GM23248 (cell line): ENCODE data around the gene COL17A1. TPM values are rescaled to one million over a fixed set of nuclear protein-coding genes. Genes with fewer than 3 reads are reported as not detected.

Experiments used
- DNase-seq: peaks from one replicate; pipeline ENCODE4 v3.0.0-alpha.2; 2015
- H2AFZ ChIP-seq: fragments of 200-600 bp; sonication (generic); 2 replicates; pipeline ENCODE4 v1.6.1; 2016; ENCODE audit warnings: antibody characterized with exemption
- H3F3A ChIP-seq: fragments of 200-600 bp; sonication (generic); 2 replicates; pipeline ENCODE4 v1.6.1; 2016; ENCODE audit warnings: mild to moderate bottlenecking, antibody characterized with exemption, mixed run types; ENCODE audit not compliant: insufficient read depth
- H3K27ac ChIP-seq: fragments of 200-600 bp; sonication (generic); 2 replicates; pipeline ENCODE4 v1.5.1; 2016; ENCODE audit warnings: mild to moderate bottlenecking
- H3K27me3 ChIP-seq: fragments of 200-600 bp; sonication (generic); replicated peaks from 2 replicates; pipeline ENCODE4 v1.6.1; 2016; ENCODE audit warnings: mild to moderate bottlenecking; ENCODE audit not compliant: insufficient read depth
- H3K36me3 ChIP-seq: fragments of 200-600 bp; sonication (generic); 2 replicates; pipeline ENCODE4 v1.6.1; 2016; ENCODE audit warnings: low read depth, mild to moderate bottlenecking
- H3K4me1 ChIP-seq: fragments of 200-600 bp; sonication (generic); 2 replicates; pipeline ENCODE4 v1.6.1; 2016; ENCODE audit warnings: mild to moderate bottlenecking; ENCODE audit not compliant: insufficient read depth
- H3K4me2 ChIP-seq: fragments of 200-600 bp; sonication (generic); one replicate; pipeline ENCODE4 v1.6.1; 2016; ENCODE audit warnings: mild to moderate bottlenecking; ENCODE audit not compliant: unreplicated experiment
- H3K4me3 ChIP-seq: fragments of 200-600 bp; sonication (generic); 2 replicates; pipeline ENCODE4 v1.5.1; 2016; ENCODE audit warnings: mild to moderate bottlenecking
- H3K79me2 ChIP-seq: fragments of 200-600 bp; sonication (generic); 2 replicates; pipeline ENCODE4 v1.6.1; 2016; ENCODE audit warnings: mild to moderate bottlenecking; ENCODE audit not compliant: insufficient read depth
- H3K9ac ChIP-seq: fragments of 200-600 bp; sonication (generic); 2 replicates; pipeline ENCODE4 v1.6.1; 2016; ENCODE audit warnings: mild to moderate bottlenecking
- H3K9me2 ChIP-seq: fragments of 200-600 bp; sonication (generic); 2 replicates; pipeline ENCODE4 v1.6.1; 2016; ENCODE audit warnings: mixed run types, mild to moderate bottlenecking, moderate library complexity; ENCODE audit not compliant: insufficient read depth
- H3K9me3 ChIP-seq: fragments of 200-600 bp; sonication (generic); one replicate; pipeline ENCODE4 v1.6.1; 2017; ENCODE audit warnings: low read depth
- H4K20me1 ChIP-seq: fragments of 200-600 bp; sonication (generic); 2 replicates; pipeline ENCODE4 v1.6.0; 2016; ENCODE audit not compliant: insufficient read depth
- EZH2 ChIP-seq: fragments of 200-600 bp; sonication (generic); IDR thresholded peaks from 2 replicates; pipeline ENCODE4 v1.6.1; 2018; ENCODE audit warnings: antibody characterized with exemption, mild to moderate bottlenecking; ENCODE audit not compliant: insufficient read depth, poor library complexity, severe bottlenecking
- EZH2phosphoT487 ChIP-seq: fragments of 200-600 bp; sonication (generic); IDR thresholded peaks from 2 replicates; pipeline ENCODE4 v1.6.1; 2018; ENCODE audit warnings: antibody characterized with exemption, moderate library complexity, mild to moderate bottlenecking, low read depth; ENCODE audit not compliant: insufficient read depth
- WGBS, 2 experiments: methylation state at CpG; one replicate each; pipeline ENCODE4 v1.1.6; 2015 to 2017; ENCODE audit warnings: low lambda C conversion rate in 2 of 2, low coverage in 1 of 2; ENCODE audit errors: missing lambda C conversion rate in 2 of 2; 5-methylcytosine and 5-hydroxymethylcytosine counted together
- in situ Hi-C: fragments of 300-500 bp; cut with MboI; formaldehyde crosslinking; loops from 2 replicates; pipeline ENCODE4 v1.15.0; 2020
- polyA plus RNA-seq: library from polyadenylated mRNA; unstranded; fragments of >200 nt; fragmentation: Nextera tagmentation; extraction: Ambion mirVana; gene quantifications from 2 replicates; pipeline ENCODE4 v1.2.1, GENCODE V29; 2016
- total RNA-seq: library from RNA; depleted of rRNA; stranded (reverse); fragments of >200 nt; shearing (Covaris generic); gene quantifications from 2 replicates; pipeline ENCODE4 v1.2.3, GENCODE V29; 2014

COL17A1 gene
- total and polyA plus RNA-seq, 2 experiments from 2014 or later = 0.51 TPM; not detected in 1

- Histone ChIP-seq H3F3A (peaks cover 17% of the 10 kb centered on the region), H3K4me3 (peak overlapping the region; percentile 85; the same call in 1 of the 2 replicates), H3K9ac (no peak overlapping the region), H3K4me1 (peaks cover 29% of the 10 kb centered on the region), H3K36me3 (no peaks in the 10 kb centered on the region), H3K4me2 (peak overlapping the region; percentile 93), H3K9me3 (no peaks in the 10 kb centered on the region), H3K27me3 (no peaks in the 10 kb centered on the region), H4K20me1 (no peaks in the 10 kb centered on the region), H3K27ac (no peak overlapping the region), H2AFZ (peak overlapping the region; percentile 26; the same call in 1 of the 2 replicates), H3K9me2 (no peaks in the 10 kb centered on the region), H3K79me2 (peaks cover 10% of the 10 kb centered on the region; the same call in 1 of the 2 replicates)
- in situ Hi-C loops = no loop called here
- no peak for TF ChIP-seq EZH2
- no peak for TF ChIP-seq EZH2phosphoT487
- peak; percentile 47 for DNase-seq
- WGBS, 2 experiments = 44 to 62% methylated on average over 1 of the region's 1 CpG
Measured at GRCh38 chr10:104123397-104123796, 37.7 kb upstream of the COL17A1 start.

GRCh38 chr10:104122225-104123107, 36.8 kb upstream of the COL17A1 start:
- peaks cover 36% of the 10 kb centered on the region for H3K4me1 ChIP-seq
- H2AFZ ChIP-seq = peak overlapping the region; percentile 92
- peak overlapping the region; percentile 93 for H3K4me2 ChIP-seq
- H3F3A ChIP-seq = peaks cover 17% of the 10 kb centered on the region
- DNase-seq = peak; percentile 60
- H3K36me3 ChIP-seq = no peaks in the 10 kb centered on the region
- H4K20me1 ChIP-seq = no peaks in the 10 kb centered on the region
- WGBS, 2 experiments = 16 to 19% methylated on average over 22 to 23 of the region's 23 CpGs
- H3K9me2 ChIP-seq = no peaks in the 10 kb centered on the region
- peak overlapping the region; percentile 85 for H3K4me3 ChIP-seq
- peaks cover 10% of the 10 kb centered on the region; the same call in 1 of the 2 replicates for H3K79me2 ChIP-seq
- no peaks in the 10 kb centered on the region for H3K27me3 ChIP-seq
- in situ Hi-C loops = no loop called here
- H3K27ac ChIP-seq = peak overlapping the region; percentile 100
- no peaks in the 10 kb centered on the region for H3K9me3 ChIP-seq
- TF ChIP-seq EZH2phosphoT487 (no peak), EZH2 (no peak)
- peak overlapping the region; percentile 98 for H3K9ac ChIP-seq

GRCh38 chr10:104121485-104122224, 36.0 kb upstream of the COL17A1 start, which contains the start of gene SFR1:
SFR1 (plus strand) TSS chr10:104122171; CDS start chr10:104122184, 13 bp downstream.
- H3K27me3 ChIP-seq = no peaks in the 10 kb centered on the region
- 0 to 1% methylated on average over 56 to 67 of the region's 67 CpGs for WGBS, 2 experiments
- no peaks in the 10 kb centered on the region for H3K9me3 ChIP-seq
- H3K9me2 ChIP-seq = no peaks in the 10 kb centered on the region
- no peaks in the 10 kb centered on the region for H3K36me3 ChIP-seq
- peak within 1 kb of the TSS; percentile 92 for H2AFZ ChIP-seq
- in situ Hi-C loops = no loop called here
- peaks cover 40% of the 10 kb centered on the region for H3K4me1 ChIP-seq
- peak within 1 kb of the TSS; percentile 93 for H3K4me2 ChIP-seq
- H3K27ac ChIP-seq = peak within 1 kb of the TSS; percentile 100
- peaks cover 17% of the 10 kb centered on the region for H3F3A ChIP-seq
- peak; percentile 99 for DNase-seq
- H3K4me3 ChIP-seq = peak within 1 kb of the TSS; percentile 85
- H3K79me2 ChIP-seq = peaks cover 10% of the 10 kb centered on the region; the same call in 1 of the 2 replicates
- H3K9ac ChIP-seq = peak within 1 kb of the TSS; percentile 98
- H4K20me1 ChIP-seq = no peaks in the 10 kb centered on the region
- TF ChIP-seq EZH2phosphoT487 (no peak), EZH2 (no peak)

GRCh38 chr10:104120903-104121484, 35.3 kb upstream of the COL17A1 start:
- Histone ChIP-seq H3K79me2 (peaks cover 10% of the 10 kb centered on the region; the same call in 1 of the 2 replicates), H3K4me3 (peak overlapping the region; percentile 80), H3K27ac (peak overlapping the region; percentile 100), H3K4me2 (peak overlapping the region; percentile 86), H2AFZ (peak overlapping the region; percentile 89), H3K4me1 (peaks cover 40% of the 10 kb centered on the region), H3F3A (peaks cover 17% of the 10 kb centered on the region), H3K9me3 (no peaks in the 10 kb centered on the region), H3K27me3 (no peaks in the 10 kb centered on the region), H3K9ac (peak overlapping the region; percentile 98), H3K36me3 (no peaks in the 10 kb centered on the region), H4K20me1 (no peaks in the 10 kb centered on the region), H3K9me2 (no peaks in the 10 kb centered on the region)
- TF ChIP-seq EZH2phosphoT487 (no peak), EZH2 (no peak)
- peak; percentile 99 for DNase-seq
- WGBS, 2 experiments = 0 to 1% methylated on average over 28 of the region's 28 CpGs
- in situ Hi-C loops = no loop called here
